ENCODE results near the gene RIN3.

DNA sequence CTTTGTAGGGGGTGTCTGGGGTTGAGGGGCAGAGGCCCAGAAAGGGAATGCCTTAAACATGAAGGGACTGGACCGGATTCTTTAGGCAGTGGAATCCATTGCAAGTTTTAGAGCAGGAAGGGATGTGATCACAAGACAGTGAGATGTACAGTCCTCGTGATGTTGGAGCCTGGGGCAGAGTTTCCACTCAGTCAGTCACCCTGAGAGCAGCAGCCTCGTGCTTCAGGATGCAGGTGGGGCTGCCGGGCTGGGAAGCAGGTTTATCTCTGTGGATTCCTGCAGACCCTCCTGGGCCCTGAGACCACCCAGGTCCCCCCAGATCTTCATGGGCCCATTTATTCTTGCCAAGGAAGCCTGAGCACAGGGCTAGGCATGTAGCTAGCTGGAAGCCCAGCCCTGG lies 38.5 kb downstream of the RIN3 start:
- TF ChIP-seq, protein P1, sequence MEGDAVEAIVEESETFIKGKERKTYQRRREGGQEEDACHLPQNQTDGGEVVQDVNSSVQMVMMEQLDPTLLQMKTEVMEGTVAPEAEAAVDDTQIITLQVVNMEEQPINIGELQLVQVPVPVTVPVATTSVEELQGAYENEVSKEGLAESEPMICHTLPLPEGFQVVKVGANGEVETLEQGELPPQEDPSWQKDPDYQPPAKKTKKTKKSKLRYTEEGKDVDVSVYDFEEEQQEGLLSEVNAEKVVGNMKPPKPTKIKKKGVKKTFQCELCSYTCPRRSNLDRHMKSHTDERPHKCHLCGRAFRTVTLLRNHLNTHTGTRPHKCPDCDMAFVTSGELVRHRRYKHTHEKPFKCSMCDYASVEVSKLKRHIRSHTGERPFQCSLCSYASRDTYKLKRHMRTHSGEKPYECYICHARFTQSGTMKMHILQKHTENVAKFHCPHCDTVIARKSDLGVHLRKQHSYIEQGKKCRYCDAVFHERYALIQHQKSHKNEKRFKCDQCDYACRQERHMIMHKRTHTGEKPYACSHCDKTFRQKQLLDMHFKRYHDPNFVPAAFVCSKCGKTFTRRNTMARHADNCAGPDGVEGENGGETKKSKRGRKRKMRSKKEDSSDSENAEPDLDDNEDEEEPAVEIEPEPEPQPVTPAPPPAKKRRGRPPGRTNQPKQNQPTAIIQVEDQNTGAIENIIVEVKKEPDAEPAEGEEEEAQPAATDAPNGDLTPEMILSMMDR (IDR thresholded peaks at IDR 0.05 in 8 of 11, conservative IDR thresholded peaks at IDR 0.05 in 3 of 11) = no peak
- no peak for TF ChIP-seq POLR2A (IDR thresholded peaks at IDR 0.05)
- peak in 2 of 3 donors; percentile 13 to 20 for TF ChIP-seq POLR2AphosphoS5 (IDR thresholded peaks at IDR 0.05)

Measured in spleen (tissue), 7 donors.